Endothelial cell of umbilical vein (primary cell): ENCODE measurements around the gene AFF4. TPM values are rescaled to one million over a fixed set of nuclear protein-coding genes. Genes with fewer than 3 reads are reported as not detected.

ENCODE experiments used
- BruUV-seq: library from RNA; stranded (reverse); fragments of 400-500 nt; replicated peaks from 2 replicates; lab custom pipeline; 2021; lab: Mats Ljungman, UMichigan
- CTCF ChIA-PET: fragments of 300-600, 350-600 bp; sonication (Branson Sonifier 250); formaldehyde crosslinking; loops from one replicate; lab custom pipeline; 2021; ENCODE audit warnings: antibody characterized with exemption, inconsistent platforms; lab: Charles Lee
- POLR2A ChIA-PET: fragments of 300-600, 350-600 bp; sonication (Branson Sonifier 250); formaldehyde crosslinking; loops from one replicate; lab custom pipeline; 2021; ENCODE audit warnings: antibody characterized with exemption, inconsistent platforms; lab: Charles Lee
- DNase-seq: peaks from one replicate; pipeline ENCODE4 v3.0.0-alpha.2; 2011; ENCODE audit warnings: low read depth, low spot score
- FAIRE-seq: peaks from 2 replicates; lab custom pipeline; 2011; peaks lifted over from hg19 to GRCh38; lab: Jason Lieb, UNC
- H2AFZ ChIP-seq: 2 replicates; pipeline ENCODE4 v1.6.0; 2012; ENCODE audit warnings: low read depth, low read length, control low read depth, inconsistent platforms
- H3K27ac ChIP-seq: 2 replicates; pipeline ENCODE4 v1.5.1; 2011; ENCODE audit warnings: low read depth, mild to moderate bottlenecking, control low read depth, low read length, moderate library complexity; ENCODE audit not compliant: insufficient read depth
- H3K27me3 ChIP-seq, 2 experiments: 2 replicates each; pipeline versions ENCODE4 v1.6.0 to v1.6.1; 2011; ENCODE audit warnings: low read length in 2 of 2, mixed read lengths in 1 of 2; ENCODE audit not compliant: control insufficient read depth in 2 of 2, insufficient read depth in 2 of 2
- H3K36me3 ChIP-seq, 2 experiments: 2 replicates in 1 of 2; 3 replicates in 1 of 2; pipeline ENCODE4 v1.5.1; 2011; ENCODE audit warnings: low read length in 2 of 2, mild to moderate bottlenecking in 1 of 2, moderate library complexity in 1 of 2; ENCODE audit not compliant: control insufficient read depth in 2 of 2, insufficient read depth in 2 of 2; ENCODE audit errors: extremely low read depth in 1 of 2
- H3K4me1 ChIP-seq: 3 replicates; pipeline ENCODE4 v1.5.1; 2011; ENCODE audit warnings: mild to moderate bottlenecking, low read length; ENCODE audit not compliant: control insufficient read depth, insufficient read depth; ENCODE audit errors: extremely low read depth
- H3K4me2 ChIP-seq: 2 replicates; pipeline ENCODE4 v1.6.1; 2011; ENCODE audit warnings: low read length, control low read depth, mixed read lengths; ENCODE audit not compliant: insufficient read depth
- H3K4me3 ChIP-seq, 3 experiments: fragments of 200-600 bp in 1 of 3; sonication (generic), shearing (Covaris generic) in 1 of 3; replicated peaks in 1 of 3; 2 replicates each; pipeline ENCODE4 v1.5.1; 2011 to 2016; ENCODE audit warnings: control low read depth in 3 of 3, low read length in 3 of 3, mild to moderate bottlenecking in 2 of 3, inconsistent platforms in 1 of 3, low read depth in 1 of 3, moderate library complexity in 1 of 3; ENCODE audit not compliant: insufficient read depth in 1 of 3
- H3K79me2 ChIP-seq: 2 replicates; pipeline ENCODE4 v1.6.0; 2012; ENCODE audit warnings: low read length, inconsistent platforms; ENCODE audit not compliant: control insufficient read depth, insufficient read depth
- H3K9ac ChIP-seq: replicated peaks from 2 replicates; pipeline ENCODE3; 2011; ENCODE audit warnings: low read length, control low read depth; ENCODE audit not compliant: insufficient read depth; ENCODE audit errors: extremely low read depth
- H3K9me1 ChIP-seq: replicated peaks from 3 replicates; pipeline ENCODE4 v1.6.0; 2011; ENCODE audit warnings: mild to moderate bottlenecking, low read length; ENCODE audit not compliant: control insufficient read depth, insufficient read depth; ENCODE audit errors: extremely low read depth
- H3K9me3 ChIP-seq: replicated peaks from 2 replicates; pipeline ENCODE4 v1.5.1; 2012; ENCODE audit warnings: low read length, inconsistent platforms; ENCODE audit not compliant: control insufficient read depth, insufficient read depth
- H4K20me1 ChIP-seq: replicated peaks from 2 replicates; pipeline ENCODE3; 2011; ENCODE audit warnings: mild to moderate bottlenecking, low read length; ENCODE audit not compliant: control insufficient read depth, insufficient read depth; ENCODE audit errors: extremely low read depth
- CTCF ChIP-seq, 2 donors: IDR thresholded peaks; 1 replicate in 1 of 2; 2 replicates in 1 of 2; pipeline ENCODE4 v1.5.1; 2011; ENCODE audit warnings: low read length in 2 of 2, mild to moderate bottlenecking in 2 of 2, moderate library complexity in 2 of 2, control low read depth in 1 of 2, inconsistent platforms in 1 of 2, low read depth in 1 of 2; ENCODE audit not compliant: insufficient read depth in 1 of 2; ENCODE audit errors: extremely low read depth in 1 of 2
- EZH2 ChIP-seq: IDR thresholded peaks from 2 replicates; pipeline ENCODE4 v1.6.1; 2012; ENCODE audit warnings: borderline replicate concordance, low read depth, mild to moderate bottlenecking, moderate library complexity, low read length, inconsistent platforms; ENCODE audit not compliant: severe bottlenecking
- FOS ChIP-seq: IDR thresholded peaks from 2 replicates; pipeline ENCODE4 v1.6.1; 2011; ENCODE audit warnings: mild to moderate bottlenecking, low read length, moderate library complexity, borderline replicate concordance; ENCODE audit not compliant: insufficient read depth
- GATA2 ChIP-seq: IDR thresholded peaks from 2 replicates; pipeline ENCODE4 v1.7.0; 2011; ENCODE audit warnings: low read depth, mild to moderate bottlenecking, moderate library complexity, mixed read lengths, low read length; ENCODE audit not compliant: insufficient read length, insufficient read depth
- JUN ChIP-seq: IDR thresholded peaks from 2 replicates; pipeline ENCODE4 v1.6.1; 2011; ENCODE audit warnings: borderline replicate concordance, low read depth; ENCODE audit not compliant: insufficient read length, insufficient read depth
- MAX ChIP-seq: IDR thresholded peaks from 2 replicates; pipeline ENCODE4 v1.6.1; 2011; ENCODE audit not compliant: insufficient read depth, insufficient read length
- MYC ChIP-seq: IDR thresholded peaks from one replicate; pipeline ENCODE4 v1.6.1; 2011; ENCODE audit warnings: mild to moderate bottlenecking, low read depth, low read length
- POLR2A ChIP-seq: IDR thresholded peaks from 2 replicates; pipeline ENCODE4 v1.6.1; 2012; ENCODE audit warnings: low read depth, mild to moderate bottlenecking, control low read depth, low read length
- POLR2AphosphoS5 ChIP-seq: IDR thresholded peaks from 2 replicates; pipeline ENCODE4 v1.6.1; 2012; ENCODE audit warnings: low read depth, mild to moderate bottlenecking, control low read depth, low read length, moderate library complexity; ENCODE audit not compliant: insufficient read depth
- dilution Hi-C: fragments of 300-500 bp; cut with MboI; formaldehyde crosslinking; loops from one replicate; pipeline ENCODE4 v1.15.0; 2019; ENCODE audit warnings: low sequenced_read_pairs; ENCODE audit not compliant: extremely low pct_ligation_motif_present
- intact Hi-C: fragments of 100-400 bp; cut with micrococcal nuclease; formaldehyde crosslinking; loops from one replicate; pipeline ENCODE4 v1.10.0; 2022
- polyA plus RNA-seq, 4 experiments: library from polyadenylated mRNA; depleted of rRNA in 3 of 4; stranded (reverse) in 3 of 4; unstranded in 1 of 4; fragments of >200 nt; gene quantifications; 2 replicates each; pipeline versions ENCODE4 v1.2.1 to v1.2.3, GENCODE V29; 2011 to 2012; ENCODE audit warnings: missing spikeins in 1 of 4
- total RNA-seq: library from RNA; stranded (reverse); gene quantifications from 2 replicates; pipeline ENCODE4 v1.2.3, GENCODE V29; 2021

Gene AFF4
- total and polyA plus RNA-seq, 2 donors (not counting 3 experiments of a cell fraction or from before 2014, with no cell fraction given): 27.0 to 88.3 TPM

- Histone ChIP-seq H3K4me1 (peaks cover 23% of the 10 kb centered on the region), H3K4me3 (no peak overlapping the region), H3K27me3 (no peaks in the 10 kb centered on the region), H3K9me3 (no peaks in the 10 kb centered on the region), H3K27ac (peak overlapping the region; percentile 39), H3K9me1 (no peaks in the 10 kb centered on the region), H3K79me2 (peaks cover 45% of the 10 kb centered on the region), H3K4me2 (peak overlapping the region; percentile 23), H2AFZ (no peak overlapping the region), H3K36me3 (peaks cover 4 to 5% of the 10 kb centered on the region in 2 experiments), H4K20me1 (peaks cover 3% of the 10 kb centered on the region), H3K9ac (no peak overlapping the region)
- no TSS peak for BruUV-seq
- intact Hi-C loops: loop anchor here (5.0 kb wide), 1 partner anchor 120 kb away; the partner anchor contains the start of gene ZCCHC10
- DNase-seq (peak; percentile 94), FAIRE-seq (peak; percentile 53)
- no peak for TF ChIP-seq POLR2AphosphoS5
- TF ChIP-seq JUN: peak; percentile 85
- TF ChIP-seq MAX: no peak
- TF ChIP-seq MYC: no peak
- TF ChIP-seq FOS: peak; percentile 72
- peak; percentile 72 for TF ChIP-seq GATA2
- TF ChIP-seq POLR2A: no peak
- TF ChIP-seq CTCF (IDR thresholded peaks at IDR 0.05; ENCODE audit: extremely low read depth in 1 of 2, insufficient read depth in 1 of 2, low read depth in 1 of 2, low read length in 2 of 2): no peak
- no peak for TF ChIP-seq EZH2
- ChIA-PET CTCF (interaction anchor here (2.7 kb wide), 1 partner anchor 24 kb away, joined by 14 read pairs; no protein-coding TSS in a partner anchor), POLR2A (no interaction called here)
- dilution Hi-C loops: no loop called here
Observed at GRCh38 chr5:132907161-132907560, 56.3 kb downstream of the AFF4 start.
